UCSD-AML1 (cell line): ENCODE data around the gene RFX2.
A peak's percentile ranks its signal among the peaks of the same experiment; 100 is the strongest.
"Not testable (repeated sequence)": the region's sequence is repeated elsewhere in the genome, so short reads cannot be mapped to it uniquely, and the experiment has no call there.

Source experiments
- DNase-seq: peaks from one replicate; lab custom pipeline; 2025; ENCODE audit not compliant: unreplicated experiment; lab: John Stamatoyannopoulos, UW

RFX2 gene

GRCh38 chr19:6076675-6077463, 33.4 kb downstream of the RFX2 start:
- no peak for DNase-seq

- DNase-seq = no peak
These were observed 34.0 kb downstream of the RFX2 start for GRCh38 chr19:6076291-6076665.

- no peak for DNase-seq
These were observed 35.4 kb downstream of the RFX2 start for GRCh38 chr19:6074709-6075403.

GRCh38 chr19:6073858-6074708, 36.2 kb downstream of the RFX2 start:
- DNase-seq = no peak

- DNase-seq = not testable (repeated sequence)
These were observed 37.1 kb downstream of the RFX2 start for GRCh38 chr19:6073233-6073632.

- no peak for DNase-seq
These were observed 38.4 kb downstream of the RFX2 start for GRCh38 chr19:6071875-6072274.

GRCh38 chr19:6070720-6071485, 39.4 kb downstream of the RFX2 start:
- DNase-seq = no peak

- DNase-seq = no peak
These were observed 40.1 kb downstream of the RFX2 start for GRCh38 chr19:6070207-6070681.

- DNase-seq = no peak
These were observed 41.0 kb downstream of the RFX2 start for GRCh38 chr19:6069268-6069791.

GRCh38 chr19:6068711-6069110, 41.6 kb downstream of the RFX2 start:
- no peak for DNase-seq

- no peak for DNase-seq
These were observed 42.3 kb downstream of the RFX2 start for GRCh38 chr19:6067975-6068374.

- DNase-seq = peak; percentile 73
These were observed 43.3 kb downstream of the RFX2 start for GRCh38 chr19:6066661-6067646.

- peak; percentile 64 for DNase-seq
These were observed 44.5 kb downstream of the RFX2 start for GRCh38 chr19:6065685-6066374.

GRCh38 chr19:6064336-6065073, 45.8 kb downstream of the RFX2 start:
- DNase-seq = no peak

- DNase-seq = no peak
These were observed 46.5 kb downstream of the RFX2 start for GRCh38 chr19:6063576-6064335.

- no peak for DNase-seq
These were observed 47.2 kb downstream of the RFX2 start for GRCh38 chr19:6062961-6063575.

GRCh38 chr19:6062274-6062673, 48.0 kb downstream of the RFX2 start:
- peak; percentile 78 for DNase-seq
